ENCODE data around the gene RANBP3. TPM values are rescaled to one million over a fixed set of nuclear protein-coding genes. Genes with fewer than 3 reads are reported as not detected.
A peak's percentile ranks its signal among the peaks of the same experiment; 100 is the strongest.
"Not testable (repeated sequence)": the region's sequence is repeated elsewhere in the genome, so short reads cannot be mapped to it uniquely, and the experiment has no call there.

RANBP3 gene
- total RNA-seq, 1 donor from 2014 or later = 78.8 TPM

DNA sequence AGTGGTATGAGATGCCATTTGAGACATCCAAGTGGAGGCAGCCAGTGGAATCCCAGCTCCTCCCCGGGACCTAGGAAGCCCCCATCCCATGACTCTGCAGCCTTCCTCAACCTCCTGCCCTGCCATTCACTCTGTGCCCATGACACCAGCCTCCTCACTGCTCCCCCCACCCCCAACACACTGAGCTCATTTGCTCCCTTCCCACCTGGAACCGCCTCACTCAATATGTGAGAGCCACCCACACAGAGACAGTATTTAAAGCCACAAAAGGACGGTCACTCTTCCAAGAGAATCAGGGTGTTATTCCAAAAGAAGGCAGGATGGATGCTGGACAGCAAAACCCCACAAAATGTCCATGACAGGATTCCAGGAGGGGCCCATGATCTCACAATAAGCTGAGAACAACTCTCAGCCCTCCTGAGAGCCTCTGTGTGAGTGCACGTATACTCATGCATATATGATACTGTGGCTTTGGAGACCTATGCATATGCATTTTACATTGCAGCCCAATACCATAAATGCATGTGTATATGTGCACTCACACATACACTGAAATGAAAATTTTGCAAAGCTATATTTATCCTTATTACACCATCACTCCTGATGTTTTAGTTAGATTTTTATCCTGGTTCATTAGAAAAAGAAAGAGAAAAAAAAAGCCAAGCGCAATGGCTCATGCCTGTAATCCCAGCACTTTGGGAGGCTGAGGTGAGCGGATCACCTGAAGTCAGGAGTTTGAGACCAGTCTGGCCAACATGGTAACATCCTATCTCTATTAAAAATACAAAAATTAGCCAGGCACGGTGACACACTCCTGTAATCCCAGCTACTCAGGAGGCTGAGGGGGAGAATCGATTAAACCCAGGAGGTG is 10.8 kb upstream of the RANBP3 start:
- DNase-seq (ENCODE audit: low read depth) = no peak

GRCh38 chr19:5987077-5987818 is 9.3 kb upstream of the RANBP3 start:
- peak; percentile 85 for DNase-seq (ENCODE audit: low read depth)

- DNase-seq (ENCODE audit: low read depth) = not testable (repeated sequence)
Observed at GRCh38 chr19:5985837-5986236, 7.9 kb upstream of the RANBP3 start.

DNA sequence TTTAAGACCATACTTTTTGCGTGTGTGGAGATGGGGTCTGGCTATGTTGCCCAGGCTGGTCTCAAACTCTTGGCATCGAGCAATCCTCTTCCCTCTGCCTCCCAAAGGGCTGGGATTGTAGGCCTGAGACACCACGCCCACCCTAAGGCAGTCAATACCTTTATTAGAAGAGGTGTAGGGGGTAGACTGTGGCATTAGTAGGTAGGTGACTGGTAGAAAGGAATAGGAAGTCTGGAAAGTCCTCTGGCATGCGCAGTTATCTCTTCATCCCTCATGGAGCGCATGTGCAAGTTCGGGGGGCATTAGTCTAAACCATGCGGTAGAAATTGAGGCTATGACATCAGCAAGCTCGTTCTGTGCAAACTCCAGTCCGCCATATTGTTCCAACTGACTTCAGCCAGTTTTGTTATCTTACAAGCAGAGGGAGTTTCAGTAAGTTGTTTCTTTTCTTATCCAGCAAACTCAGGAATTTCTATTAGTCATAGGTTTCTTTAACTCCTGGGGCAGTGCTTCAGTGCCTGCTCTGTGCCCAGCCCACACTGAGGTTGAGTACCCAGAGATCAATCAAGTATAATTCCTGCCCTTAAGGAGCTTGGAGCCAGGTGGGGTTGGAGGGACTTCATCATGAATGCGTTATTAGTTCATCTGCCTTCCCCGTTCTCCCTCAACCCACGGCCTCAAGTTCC is 7.3 kb upstream of the RANBP3 start:
- peak; percentile 95 for DNase-seq (ENCODE audit: low read depth)

- DNase-seq (ENCODE audit: low read depth) = no peak
Observed at GRCh38 chr19:5984600-5984999, 6.7 kb upstream of the RANBP3 start.

DNA sequence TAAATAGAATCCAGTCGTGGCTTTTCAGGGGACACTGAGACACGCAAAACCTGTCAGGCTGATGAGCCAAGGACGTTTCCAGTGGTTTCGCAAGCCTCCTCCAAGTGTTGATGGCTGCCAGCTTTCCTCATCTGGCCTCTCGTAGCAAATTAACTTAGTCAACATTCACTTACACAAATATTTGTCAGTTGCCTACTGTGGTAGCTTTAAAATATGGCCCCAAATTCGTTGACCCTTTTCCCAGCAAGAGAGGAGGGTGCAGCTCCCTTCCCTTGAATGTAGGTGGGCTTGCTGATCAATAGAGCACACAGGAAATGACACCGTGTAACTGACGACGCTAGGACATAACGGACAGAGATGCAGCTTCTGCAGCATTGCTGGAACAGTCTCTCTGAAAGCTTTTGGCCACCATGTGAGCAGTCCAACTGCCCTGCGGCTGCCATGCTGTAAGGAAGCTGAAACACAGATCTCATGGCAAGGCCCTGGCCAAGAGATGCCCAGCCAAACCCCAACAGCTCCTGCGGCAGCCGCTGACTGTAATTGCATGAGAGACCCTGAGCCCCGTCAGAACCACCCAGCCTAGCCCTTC is 5.5 kb upstream of the RANBP3 start:
- DNase-seq (ENCODE audit: low read depth) = no peak

DNA sequence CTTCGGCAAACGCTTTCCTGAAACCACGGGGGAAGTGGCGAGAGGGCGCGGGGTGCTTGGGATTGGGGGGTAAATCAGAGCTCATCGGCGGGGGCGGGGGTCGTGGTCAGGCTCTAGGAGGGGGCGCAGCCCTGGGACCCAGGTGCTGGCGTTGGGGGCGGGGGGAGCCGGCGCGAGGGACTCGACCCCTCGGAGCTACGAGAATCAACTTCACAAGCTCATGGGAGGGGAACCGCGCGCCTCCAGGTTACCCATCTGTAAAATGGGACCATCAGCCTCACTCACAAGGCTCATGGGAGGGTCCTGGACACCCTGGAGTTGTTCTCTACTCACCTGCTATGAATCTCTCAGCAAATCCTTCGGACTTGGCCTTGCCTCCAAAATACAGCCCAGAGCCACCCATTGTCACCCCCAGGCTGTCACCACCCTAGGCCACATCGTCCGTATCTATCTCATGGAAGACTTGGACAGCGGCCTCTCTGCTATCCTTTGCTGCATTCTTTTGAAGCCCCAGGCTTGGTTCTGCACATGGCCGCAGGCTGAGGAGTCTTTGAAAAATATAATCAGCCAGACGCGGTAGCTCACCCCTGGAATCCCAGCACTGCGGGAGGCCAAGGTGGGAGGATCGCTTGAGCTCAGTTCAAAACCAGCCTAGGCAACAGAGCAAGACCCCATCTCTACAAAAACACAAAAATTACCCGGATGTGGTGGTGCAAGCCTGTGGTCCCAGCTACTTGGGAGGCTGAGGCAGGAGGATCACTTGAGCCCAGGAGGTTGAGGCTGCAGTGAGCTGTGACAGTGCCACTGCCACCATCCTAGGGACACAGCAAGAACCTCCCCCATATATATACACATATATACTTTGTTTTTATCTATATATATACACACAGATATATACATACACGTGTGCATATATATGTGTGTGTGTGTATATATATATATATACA is 939 bp upstream of the RANBP3 start:
- no peak for DNase-seq (ENCODE audit: low read depth)

DNA sequence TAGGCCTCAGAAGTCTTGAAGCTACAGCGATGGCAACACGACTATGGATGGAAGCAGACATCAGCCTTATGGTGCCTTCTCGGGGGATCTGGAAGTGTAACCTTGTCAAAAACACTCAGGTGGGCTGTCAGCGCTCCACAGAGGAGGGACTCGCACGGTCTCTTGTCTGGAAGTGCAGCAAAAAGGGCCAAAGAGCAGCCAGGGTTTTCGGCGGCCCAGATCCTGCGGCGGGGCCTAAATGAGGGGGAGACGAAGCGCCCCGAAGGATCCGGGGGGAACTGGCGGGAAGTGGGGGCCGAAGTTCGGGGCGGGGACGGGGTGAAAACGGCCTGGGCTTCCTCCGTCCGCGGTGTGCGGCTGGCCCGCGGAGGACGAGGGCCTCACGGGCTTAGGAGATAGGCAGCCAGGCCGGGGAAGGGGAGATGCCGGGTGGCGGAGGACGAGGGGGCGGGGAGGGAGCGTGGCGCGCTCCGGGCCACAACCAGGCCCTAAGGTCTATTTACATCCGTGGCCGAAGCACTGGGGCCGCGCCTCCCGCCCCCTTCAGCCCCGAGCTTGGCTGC is 637 bp downstream of the RANBP3 start:
- DNase-seq (ENCODE audit: low read depth) = no peak

- DNase-seq (ENCODE audit: low read depth) = no peak
Observed at GRCh38 chr19:5976768-5977167, 1.2 kb downstream of the RANBP3 start.

- DNase-seq (ENCODE audit: low read depth) = no peak
Observed at GRCh38 chr19:5975388-5975728, 2.6 kb downstream of the RANBP3 start.

GRCh38 chr19:5974721-5975387 is 3.1 kb downstream of the RANBP3 start:
- no peak for DNase-seq (ENCODE audit: low read depth)

- no peak for DNase-seq (ENCODE audit: low read depth)
Observed at GRCh38 chr19:5973867-5974635, 3.9 kb downstream of the RANBP3 start.

DNA sequence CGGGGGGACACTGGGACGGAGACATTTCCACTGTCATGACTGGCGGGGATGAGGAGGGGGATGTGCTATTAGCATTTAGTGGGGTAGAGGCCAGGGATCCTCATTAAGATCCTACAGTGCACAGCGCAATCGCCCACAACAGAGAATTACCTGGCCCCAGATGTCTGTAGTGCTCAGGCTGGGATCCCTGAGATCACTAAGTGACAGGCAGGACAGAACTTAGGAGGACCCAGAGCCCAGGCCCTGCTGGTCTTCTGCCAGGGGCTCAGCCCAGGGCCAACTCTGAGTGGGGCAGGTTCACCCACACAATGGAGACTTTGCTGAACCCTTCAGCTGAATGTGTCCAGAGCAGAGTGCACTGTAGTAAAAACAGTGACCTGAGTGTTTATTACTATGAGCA is 4.6 kb downstream of the RANBP3 start:
- DNase-seq (ENCODE audit: low read depth) = no peak

DNA sequence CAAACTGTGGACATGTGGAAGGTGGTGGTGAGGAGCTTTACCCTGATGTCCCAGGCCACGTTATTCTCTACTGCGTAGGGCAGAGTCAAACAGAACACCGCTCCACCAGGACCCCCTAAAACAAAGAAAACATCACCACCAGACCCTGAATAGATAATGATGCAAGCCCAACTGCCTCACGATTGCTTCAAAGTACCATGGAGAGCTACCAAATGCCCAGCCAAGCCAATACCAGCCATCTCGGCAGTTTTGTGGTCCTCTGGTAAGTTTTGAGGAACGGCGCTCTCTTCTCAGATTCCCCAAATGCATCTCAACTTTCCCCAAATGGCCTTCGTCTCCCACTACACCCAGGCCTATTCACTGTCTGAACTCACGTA is 5.6 kb downstream of the RANBP3 start:
- no peak for DNase-seq (ENCODE audit: low read depth)

GRCh38 chr19:5971714-5972354 is 6.1 kb downstream of the RANBP3 start:
- DNase-seq (ENCODE audit: low read depth) = no peak

DNA sequence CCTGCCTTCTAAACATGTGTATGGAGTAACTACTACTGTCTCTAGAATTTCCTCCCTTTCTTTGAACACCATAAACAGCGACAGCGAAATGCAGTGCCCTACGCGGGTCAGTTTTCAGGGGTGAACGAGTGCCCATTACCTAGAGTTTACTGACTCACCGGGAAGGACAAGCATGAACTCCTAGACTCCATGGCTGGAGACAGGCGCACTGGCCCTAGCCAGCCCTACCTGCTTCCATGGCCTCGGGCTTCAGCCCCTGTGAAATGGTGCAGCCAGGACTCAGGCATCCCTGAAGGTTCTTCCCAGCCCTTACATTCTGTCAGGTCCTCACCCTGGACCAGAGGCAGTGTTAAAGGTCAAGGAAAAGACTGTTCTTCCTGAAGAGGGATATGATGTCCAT is 8.5 kb downstream of the RANBP3 start:
- no peak for DNase-seq (ENCODE audit: low read depth)

DNA sequence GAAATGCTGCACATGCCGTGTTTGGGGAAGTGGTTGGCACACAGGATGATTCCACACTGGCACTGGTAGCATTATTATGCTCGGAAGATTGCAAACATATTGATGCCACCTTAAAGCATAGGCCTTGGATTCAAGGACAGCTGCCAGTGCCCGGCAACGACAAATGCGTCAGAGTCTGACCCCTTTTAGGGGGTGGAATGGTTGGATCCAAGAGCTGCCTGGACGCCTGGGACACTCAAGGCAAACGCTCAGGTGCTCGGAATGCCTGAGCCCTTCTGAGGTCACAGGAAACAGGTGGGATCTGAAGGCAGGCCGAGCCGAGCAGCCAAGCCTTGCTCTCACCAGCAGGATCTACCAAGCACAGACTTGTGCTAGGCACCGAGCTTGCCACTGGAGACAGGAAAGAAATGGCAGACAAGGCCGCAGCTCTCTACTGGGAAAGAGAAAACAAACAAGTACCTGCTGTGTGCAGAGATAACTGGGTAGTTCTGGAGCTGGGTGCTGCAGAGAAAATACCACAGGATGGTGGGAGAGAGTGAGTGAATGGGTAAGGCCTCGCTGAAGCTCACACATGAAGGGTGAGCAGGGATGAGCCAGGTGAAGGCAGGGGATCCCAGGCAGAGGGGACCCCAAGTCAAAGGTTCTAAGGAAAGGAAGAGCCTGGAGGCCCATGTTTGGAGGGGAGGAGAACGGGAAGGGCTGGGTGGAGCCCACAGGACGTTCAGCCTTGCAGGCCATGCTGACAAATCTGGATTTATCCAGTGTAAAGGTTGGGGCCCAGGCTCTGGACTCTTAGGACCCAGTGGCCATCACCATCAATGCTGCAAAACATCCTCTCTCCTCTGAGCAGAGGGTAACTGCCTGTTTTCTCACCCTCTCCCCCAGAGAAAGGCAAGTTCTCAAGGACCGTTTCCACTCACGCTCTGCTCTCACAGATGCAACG is 9.2 kb downstream of the RANBP3 start:
- DNase-seq (ENCODE audit: low read depth) = no peak

- peak; percentile 87 for DNase-seq (ENCODE audit: low read depth)
Observed at GRCh38 chr19:5967994-5968430, 9.9 kb downstream of the RANBP3 start.
